MM.1S (cell line): ENCODE data around the gene NEK6.
A peak's percentile ranks its signal among the peaks of the same experiment; 100 is the strongest.

Experiments used
- DNase-seq: peaks from one replicate; pipeline ENCODE4 v3.0.0-alpha.2; 2015
- H2AFZ ChIP-seq: fragments of 300-600 bp; sonication (generic); 2 replicates; pipeline ENCODE4 v1.6.0; 2016; ENCODE audit warnings: antibody characterized with exemption, low read length
- H3F3A ChIP-seq: fragments of 300-600 bp; sonication (generic); 2 replicates; pipeline ENCODE4 v1.6.1; 2016; ENCODE audit warnings: mild to moderate bottlenecking, antibody characterized with exemption, low read length, moderate library complexity, mixed read lengths; ENCODE audit not compliant: insufficient read depth
- H3K27ac ChIP-seq: fragments of 300-600 bp; sonication (generic); 2 replicates; pipeline ENCODE4 v1.5.1; 2016; ENCODE audit warnings: mild to moderate bottlenecking, low read length
- H3K27me3 ChIP-seq: fragments of 300-600 bp; sonication (generic); replicated peaks from 2 replicates; pipeline ENCODE4 v1.6.0; 2016; ENCODE audit warnings: low read length; ENCODE audit not compliant: insufficient read depth
- H3K36me3 ChIP-seq: fragments of 300-600 bp; sonication (generic); replicated peaks from 2 replicates; pipeline ENCODE4 v1.6.1; 2016; ENCODE audit warnings: mild to moderate bottlenecking, low read length, mixed read lengths; ENCODE audit not compliant: insufficient read depth
- H3K4me1 ChIP-seq: fragments of 300-600 bp; sonication (generic); 2 replicates; pipeline ENCODE4 v1.6.1; 2016; ENCODE audit warnings: low read length, mixed read lengths
- H3K4me2 ChIP-seq: fragments of 300-600 bp; sonication (generic); 2 replicates; pipeline ENCODE4 v1.6.0; 2016; ENCODE audit warnings: low read depth, low read length
- H3K4me3 ChIP-seq: fragments of 300-600 bp; sonication (generic); 2 replicates; pipeline ENCODE4 v1.5.1; 2016; ENCODE audit warnings: low read length, mixed read lengths
- H3K79me2 ChIP-seq: fragments of 300-600 bp; sonication (generic); 2 replicates; pipeline ENCODE4 v1.6.1; 2016; ENCODE audit warnings: mixed run types, low read length, mixed read lengths
- H3K9ac ChIP-seq: fragments of 300-600 bp; sonication (generic); 2 replicates; pipeline ENCODE4 v1.6.1; 2016; ENCODE audit warnings: low read length, mixed read lengths
- H3K9me2 ChIP-seq: fragments of 300-600 bp; sonication (generic); replicated peaks from 2 replicates; pipeline ENCODE4 v1.6.1; 2016; ENCODE audit warnings: mild to moderate bottlenecking, low read length, mixed read lengths; ENCODE audit not compliant: insufficient read depth
- H3K9me3 ChIP-seq: fragments of 300-600 bp; sonication (generic); replicated peaks from 2 replicates; pipeline ENCODE4 v1.6.1; 2016; ENCODE audit warnings: mild to moderate bottlenecking, low read length, mixed read lengths; ENCODE audit not compliant: insufficient read depth
- H4K20me1 ChIP-seq: fragments of 300-600 bp; sonication (generic); 2 replicates; pipeline ENCODE4 v1.6.1; 2016; ENCODE audit warnings: mild to moderate bottlenecking, low read length, moderate library complexity, mixed read lengths; ENCODE audit not compliant: insufficient read depth
- CTCF ChIP-seq: fragments of 300-600 bp; sonication (generic); IDR thresholded peaks from 2 replicates; pipeline ENCODE4 v1.5.1; 2016; ENCODE audit warnings: antibody characterized with exemption, low read length, mixed read lengths
- EZH2 ChIP-seq: fragments of 300-600 bp; sonication (generic); optimal IDR thresholded peaks from 2 replicates; pipeline ENCODE3; 2017; ENCODE audit warnings: low read depth, mild to moderate bottlenecking, antibody characterized with exemption, low read length, mixed read lengths
- EZH2phosphoT487 ChIP-seq: fragments of 300-600 bp; sonication (generic); IDR thresholded peaks from 2 replicates; pipeline ENCODE4 v1.6.1; 2018; ENCODE audit warnings: antibody characterized with exemption, low read length

NEK6 gene

GRCh38 chr9:124257844-124258606, at the start of gene NEK6:
Gene NEK6 (plus strand): TSS chr9:124257949. CDS start chr9:124301965, 44,016 bp downstream.
- peak; percentile 35 for DNase-seq
- Histone ChIP-seq H3K9me2 (no peaks in the 10 kb centered on the region), H3K27me3 (0 out of 2 replicates have a peak, but pooled peaks cover 2% of the 10 kb centered on the region), H3K79me2 (peaks cover 47% of the 10 kb centered on the region), H2AFZ (peak within 1 kb of the TSS; percentile 78), H3K4me2 (peak within 1 kb of the TSS; percentile 98), H3K9ac (peak within 1 kb of the TSS; percentile 59), H4K20me1 (no peaks in the 10 kb centered on the region), H3K4me1 (peaks cover 6% of the 10 kb centered on the region), H3K4me3 (peak within 1 kb of the TSS; percentile 88), H3K9me3 (no peaks in the 10 kb centered on the region), H3K36me3 (no peaks in the 10 kb centered on the region), H3F3A (peaks cover 7% of the 10 kb centered on the region), H3K27ac (no peak within 1 kb of the TSS)
- no peak for TF ChIP-seq CTCF
- no peak for TF ChIP-seq EZH2phosphoT487
- TF ChIP-seq EZH2 = no peak

GRCh38 chr9:124208571-124208970, 49.2 kb upstream of the NEK6 start:
- H3K4me3 ChIP-seq = no peak overlapping the region
- peaks cover 23% of the 10 kb centered on the region for H3K27me3 ChIP-seq
- H3K4me1 ChIP-seq = peaks cover 29% of the 10 kb centered on the region
- no peaks in the 10 kb centered on the region for H3K9me2 ChIP-seq
- no peaks in the 10 kb centered on the region for H4K20me1 ChIP-seq
- TF ChIP-seq EZH2phosphoT487 (0 out of 2 replicates have a peak, but pooled peaks have one; percentile 56), CTCF (no peak)
- no peak overlapping the region for H3K27ac ChIP-seq
- no peaks in the 10 kb centered on the region for H3K36me3 ChIP-seq
- no peak overlapping the region for H3K9ac ChIP-seq
- peak; percentile 83 for DNase-seq
- no peaks in the 10 kb centered on the region for H3K9me3 ChIP-seq
- H3K4me2 ChIP-seq = peak overlapping the region; percentile 12; the same call in 1 of the 2 replicates
- H3F3A ChIP-seq = peaks cover 7% of the 10 kb centered on the region; the same call in 1 of the 2 replicates
- no peak overlapping the region for H2AFZ ChIP-seq
- H3K79me2 ChIP-seq = no peaks in the 10 kb centered on the region

GRCh38 chr9:124209279-124209678, 48.5 kb upstream of the NEK6 start:
- Histone ChIP-seq H3K9me2 (no peaks in the 10 kb centered on the region), H3K27ac (no peak overlapping the region), H3K79me2 (no peaks in the 10 kb centered on the region), H3K36me3 (no peaks in the 10 kb centered on the region), H4K20me1 (no peaks in the 10 kb centered on the region), H3K9me3 (no peaks in the 10 kb centered on the region), H3K4me2 (no peak overlapping the region), H2AFZ (no peak overlapping the region), H3K4me1 (peaks cover 29% of the 10 kb centered on the region), H3K27me3 (peaks cover 23% of the 10 kb centered on the region), H3K4me3 (no peak overlapping the region), H3F3A (peaks cover 7% of the 10 kb centered on the region; the same call in 1 of the 2 replicates), H3K9ac (no peak overlapping the region)
- DNase-seq = no peak
- TF ChIP-seq EZH2 (no peak), EZH2phosphoT487 (no peak), CTCF (no peak)
